ENCODE measurements around the gene MEI4. TPM values are rescaled to one million over a fixed set of nuclear protein-coding genes. Genes with fewer than 3 reads are reported as not detected.
"Not testable (repeated sequence)": the region's sequence is repeated elsewhere in the genome, so short reads cannot be mapped to it uniquely, and the experiment has no call there.

MEI4 gene
- total and polyA plus RNA-seq, 3 experiments from 2014 or later, result not detected

DNA sequence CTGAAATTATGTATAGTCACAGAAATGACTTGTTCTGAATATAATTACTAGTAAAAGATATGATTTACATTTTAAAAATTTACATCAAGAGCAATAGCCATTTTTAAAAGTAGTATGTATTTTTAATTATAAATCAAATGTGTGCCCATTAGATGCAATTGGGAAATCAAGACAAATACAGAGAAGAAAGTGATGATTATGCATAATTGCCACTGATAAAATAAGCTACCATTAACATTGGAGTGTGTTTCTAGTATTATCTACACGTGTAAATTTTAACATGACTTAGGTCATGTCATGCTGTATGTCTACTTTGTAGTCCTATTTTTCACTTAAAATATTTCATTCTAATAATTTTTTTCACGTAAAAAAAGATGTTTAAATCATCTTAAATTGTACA lies 22.8 kb upstream of the MEI4 start:
- no peaks in the 10 kb centered on the region for H3K4me1 Mint-ChIP-seq
- no peaks in the 10 kb centered on the region for H3K36me3 Mint-ChIP-seq
- Histone ChIP-seq H3K27me3 (ENCODE audit: insufficient read depth, low read length, poor library complexity, severe bottlenecking) (no peaks in the 10 kb centered on the region), H3K4me3 (ENCODE audit: low read length) (no peak overlapping the region), H3K9me3 (ENCODE audit: low read length) (no peaks in the 10 kb centered on the region), H3K36me3 (ENCODE audit: insufficient read depth, low read length) (no peaks in the 10 kb centered on the region), H3K4me1 (ENCODE audit: insufficient read depth, low read length) (no peaks in the 10 kb centered on the region), H3K27ac (ENCODE audit: low read depth, low read length) (no peak overlapping the region)
- CTCF ChIA-PET, result no interaction called here
- DNase-seq, result no peak
- no peak overlapping the region for H3K27ac Mint-ChIP-seq
- peaks cover under 1 to 12% (median 7%) of the 10 kb centered on the region in 5 donors for H3K9me3 Mint-ChIP-seq
- H3K4me3 Mint-ChIP-seq, result no peak overlapping the region
- POLR2A ChIA-PET, result no interaction called here
- H3K27me3 Mint-ChIP-seq, result peaks cover 0 to 3% of the 10 kb centered on the region in 2 donors

DNA sequence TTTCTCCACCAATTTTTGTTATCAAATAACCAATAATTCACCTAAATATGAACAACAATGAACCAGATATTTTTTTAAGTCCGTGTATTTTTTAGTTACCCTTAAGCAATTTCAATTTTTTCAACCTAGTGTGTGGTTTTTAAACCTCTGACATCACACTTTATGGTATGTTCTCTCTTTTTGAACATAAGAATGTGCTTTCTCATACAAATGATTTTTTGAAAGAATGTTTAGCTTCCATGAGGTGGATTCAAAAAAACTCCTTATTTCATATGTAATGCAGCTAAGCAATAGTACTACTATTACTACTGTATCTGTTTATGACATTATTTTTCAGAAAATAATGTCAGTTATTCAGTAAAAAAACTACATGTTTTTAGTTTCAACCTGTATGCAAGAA lies 19.4 kb upstream of the MEI4 start:
- DNase-seq, result no peak
- no peaks in the 10 kb centered on the region for H3K36me3 ChIP-seq (ENCODE audit: insufficient read depth, low read length)
- Mint-ChIP-seq H3K4me3 (no peak overlapping the region), H3K4me1 (no peaks in the 10 kb centered on the region), H3K36me3 (no peaks in the 10 kb centered on the region), H3K27ac (no peak overlapping the region), H3K9me3 (peaks cover 0 to 8% (median 4%) of the 10 kb centered on the region in 5 donors), H3K27me3 (peaks cover 0 to 3% of the 10 kb centered on the region in 2 donors)
- no peaks in the 10 kb centered on the region for H3K4me1 ChIP-seq (ENCODE audit: insufficient read depth, low read length)
- H3K27ac ChIP-seq (ENCODE audit: low read depth, low read length), result no peak overlapping the region
- H3K9me3 ChIP-seq (ENCODE audit: low read length), result no peaks in the 10 kb centered on the region
- CTCF ChIA-PET, result no interaction called here
- H3K4me3 ChIP-seq (ENCODE audit: low read length), result no peak overlapping the region
- POLR2A ChIA-PET, result no interaction called here
- H3K27me3 ChIP-seq (ENCODE audit: insufficient read depth, low read length, poor library complexity, severe bottlenecking), result no peaks in the 10 kb centered on the region

- POLR2A ChIA-PET, result no interaction called here
- Histone ChIP-seq H3K4me3 (ENCODE audit: low read length) (no peak overlapping the region), H3K36me3 (ENCODE audit: insufficient read depth, low read length) (no peaks in the 10 kb centered on the region), H3K27me3 (ENCODE audit: insufficient read depth, low read length, poor library complexity, severe bottlenecking) (no peaks in the 10 kb centered on the region), H3K9me3 (ENCODE audit: low read length) (no peaks in the 10 kb centered on the region), H3K4me1 (ENCODE audit: insufficient read depth, low read length) (no peaks in the 10 kb centered on the region), H3K27ac (ENCODE audit: low read depth, low read length) (no peak overlapping the region)
- CTCF ChIA-PET, result no interaction called here
- peaks cover 0 to 6% (median 3%) of the 10 kb centered on the region in 5 donors for H3K9me3 Mint-ChIP-seq
- H3K4me1 Mint-ChIP-seq, result no peaks in the 10 kb centered on the region
- no peak overlapping the region for H3K4me3 Mint-ChIP-seq
- H3K27ac Mint-ChIP-seq, result no peak overlapping the region
- DNase-seq, result no peak
- H3K36me3 Mint-ChIP-seq, result no peaks in the 10 kb centered on the region
- peaks cover 0 to 2% of the 10 kb centered on the region in 2 donors for H3K27me3 Mint-ChIP-seq
Measured at GRCh38 chr6:77633993-77634715, 18.7 kb upstream of the MEI4 start.

DNA sequence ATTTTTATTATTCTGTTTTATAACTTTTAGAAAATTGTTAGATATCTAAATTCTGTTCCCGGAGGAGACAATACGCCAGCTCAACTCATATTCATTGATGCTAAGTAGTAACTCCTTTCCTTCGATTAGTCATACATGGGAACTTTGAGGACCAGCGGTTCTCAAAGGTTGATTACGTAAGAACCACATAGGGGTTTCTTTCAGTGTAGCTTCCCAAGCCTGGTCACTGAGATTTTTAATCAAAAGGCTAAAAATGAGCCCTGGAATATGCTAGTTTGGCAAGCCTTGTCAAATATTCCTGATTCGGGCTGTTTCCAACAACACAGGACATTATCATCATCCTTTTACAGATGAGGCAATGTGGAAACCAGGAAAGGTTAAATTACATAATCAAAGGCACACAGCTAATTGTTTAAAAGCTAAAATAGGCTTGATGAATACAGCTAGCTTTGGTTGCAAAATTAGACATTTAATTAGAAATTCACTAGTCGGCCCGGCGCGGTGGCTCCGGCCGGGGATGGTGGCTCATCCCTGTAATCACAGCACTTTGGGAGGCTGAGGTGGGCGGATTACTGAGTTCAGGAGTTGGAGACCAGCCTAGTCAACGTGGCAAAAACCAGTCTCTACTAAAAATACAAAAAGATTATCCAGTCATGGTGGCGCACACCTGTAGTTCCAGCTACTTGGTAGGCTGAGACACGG lies 14.6 kb upstream of the MEI4 start:
- H3K27me3 ChIP-seq (ENCODE audit: insufficient read depth, low read length, poor library complexity, severe bottlenecking), result no peaks in the 10 kb centered on the region
- peaks cover 0 to 3% (median 0%) of the 10 kb centered on the region in 3 donors for H3K36me3 Mint-ChIP-seq
- H3K27ac Mint-ChIP-seq, result no peak overlapping the region
- no peaks in the 10 kb centered on the region for H3K4me1 Mint-ChIP-seq
- H3K36me3 ChIP-seq (ENCODE audit: insufficient read depth, low read length), result no peaks in the 10 kb centered on the region
- H3K4me3 ChIP-seq (ENCODE audit: low read length), result no peak overlapping the region
- H3K9me3 ChIP-seq (ENCODE audit: low read length), result no peaks in the 10 kb centered on the region
- H3K4me3 Mint-ChIP-seq, result no peak overlapping the region
- no peak overlapping the region for H3K27ac ChIP-seq (ENCODE audit: low read depth, low read length)
- POLR2A ChIA-PET, result no interaction called here
- DNase-seq, result no peak
- peaks cover 0 to 13% (median 7%) of the 10 kb centered on the region in 5 donors for H3K9me3 Mint-ChIP-seq
- CTCF ChIA-PET, result no interaction called here
- no peaks in the 10 kb centered on the region for H3K4me1 ChIP-seq (ENCODE audit: insufficient read depth, low read length)
- H3K27me3 Mint-ChIP-seq, result no peaks in the 10 kb centered on the region

GRCh38 chr6:77644102-77644705 lies 8.6 kb upstream of the MEI4 start:
- H3K27ac Mint-ChIP-seq, result no peak overlapping the region
- no peak overlapping the region for H3K27ac ChIP-seq (ENCODE audit: low read depth, low read length)
- no peaks in the 10 kb centered on the region for H3K4me1 Mint-ChIP-seq
- peaks cover 5 to 6% of the 10 kb centered on the region in 2 donors for H3K27me3 Mint-ChIP-seq
- ChIA-PET CTCF (no interaction called here), POLR2A (no interaction called here)
- peaks cover 5 to 16% (median 11%) of the 10 kb centered on the region in 5 donors for H3K9me3 Mint-ChIP-seq
- no peak for DNase-seq
- no peaks in the 10 kb centered on the region for H3K27me3 ChIP-seq (ENCODE audit: insufficient read depth, low read length, poor library complexity, severe bottlenecking)
- no peak overlapping the region for H3K4me3 ChIP-seq (ENCODE audit: low read length)
- no peak overlapping the region for H3K4me3 Mint-ChIP-seq
- H3K4me1 ChIP-seq (ENCODE audit: insufficient read depth, low read length), result no peaks in the 10 kb centered on the region
- H3K36me3 Mint-ChIP-seq, result peaks cover 0 to 3% (median 0%) of the 10 kb centered on the region in 3 donors
- no peaks in the 10 kb centered on the region for H3K36me3 ChIP-seq (ENCODE audit: insufficient read depth, low read length)
- H3K9me3 ChIP-seq (ENCODE audit: low read length), result no peaks in the 10 kb centered on the region

DNA sequence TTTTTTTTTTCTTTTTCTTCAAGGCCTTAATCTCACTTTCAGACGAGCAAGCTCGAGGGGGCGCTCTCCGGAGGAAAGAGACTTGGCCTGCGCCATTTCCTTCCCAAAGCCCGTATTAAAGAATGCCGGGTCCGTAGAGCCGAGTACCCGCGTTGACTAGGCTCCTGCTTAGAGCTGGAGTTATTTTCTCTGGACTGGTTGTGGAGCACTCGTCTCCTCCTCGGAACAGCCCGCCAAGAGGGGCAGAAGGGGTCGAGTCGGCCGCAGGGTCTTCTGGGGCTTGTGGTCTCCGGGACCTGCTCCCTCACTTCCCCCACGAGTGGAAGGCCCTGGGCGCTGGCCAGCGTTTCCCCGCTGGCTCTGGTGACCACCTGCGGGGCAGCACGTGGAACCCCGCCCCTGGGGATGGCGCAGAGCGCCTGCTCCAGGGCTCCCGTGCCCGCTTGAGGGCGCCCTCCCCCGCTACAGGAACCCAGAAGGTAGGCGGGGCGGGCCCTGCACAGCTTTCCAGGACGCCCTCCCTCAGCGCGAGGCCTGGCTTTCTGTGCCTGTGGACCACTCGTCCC lies 2.7 kb upstream of the MEI4 start:
- H3K9me3 Mint-ChIP-seq, result peaks cover 5 to 14% (median 7%) of the 10 kb centered on the region in 5 donors
- Histone ChIP-seq H3K4me1 (ENCODE audit: insufficient read depth, low read length) (no peaks in the 10 kb centered on the region), H3K9me3 (ENCODE audit: low read length) (no peaks in the 10 kb centered on the region), H3K36me3 (ENCODE audit: insufficient read depth, low read length) (no peaks in the 10 kb centered on the region), H3K27ac (ENCODE audit: low read depth, low read length) (no peak overlapping the region), H3K27me3 (ENCODE audit: insufficient read depth, low read length, poor library complexity, severe bottlenecking) (no peaks in the 10 kb centered on the region), H3K4me3 (ENCODE audit: low read length) (no peak overlapping the region)
- peaks cover 5 to 14% of the 10 kb centered on the region in 2 donors for H3K27me3 Mint-ChIP-seq
- peak overlapping the region in 1 of 7 donors; percentile 43 for H3K4me3 Mint-ChIP-seq
- no peak for DNase-seq
- CTCF ChIA-PET, result no interaction called here
- no peaks in the 10 kb centered on the region for H3K36me3 Mint-ChIP-seq
- H3K27ac Mint-ChIP-seq, result no peak overlapping the region
- POLR2A ChIA-PET, result no interaction called here
- no peaks in the 10 kb centered on the region for H3K4me1 Mint-ChIP-seq

DNA sequence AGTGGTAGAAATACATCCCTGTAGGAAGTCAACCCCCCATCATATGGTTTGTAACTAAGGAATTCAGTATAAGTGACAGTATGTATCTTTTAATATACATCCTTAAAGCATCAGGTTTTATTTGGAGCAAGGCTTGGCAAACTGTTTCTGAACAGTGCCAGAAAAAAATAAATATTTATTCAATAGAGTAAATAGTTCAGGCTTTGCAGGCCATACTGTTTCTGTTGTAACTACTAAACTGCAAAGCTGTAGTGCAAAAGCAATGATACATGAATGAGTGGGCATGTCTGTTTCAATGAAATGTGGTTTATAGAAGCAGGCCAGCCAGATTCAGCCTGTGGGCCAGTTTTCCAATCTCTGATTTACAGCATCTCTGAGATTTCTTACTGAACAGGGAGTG lies 977 bp downstream of the MEI4 start:
- Mint-ChIP-seq H3K9me3 (peaks cover 3 to 13% (median 6%) of the 10 kb centered on the region in 5 donors), H3K36me3 (no peaks in the 10 kb centered on the region), H3K4me1 (no peaks in the 10 kb centered on the region), H3K27ac (no peak overlapping the region), H3K27me3 (peaks cover 4 to 13% of the 10 kb centered on the region in 2 donors), H3K4me3 (no peak overlapping the region)
- H3K4me3 ChIP-seq (ENCODE audit: low read length), result no peak overlapping the region
- ChIA-PET CTCF (no interaction called here), POLR2A (no interaction called here)
- H3K27me3 ChIP-seq (ENCODE audit: insufficient read depth, low read length, poor library complexity, severe bottlenecking), result no peaks in the 10 kb centered on the region
- H3K27ac ChIP-seq (ENCODE audit: low read depth, low read length), result no peak overlapping the region
- no peaks in the 10 kb centered on the region for H3K9me3 ChIP-seq (ENCODE audit: low read length)
- DNase-seq, result no peak
- no peaks in the 10 kb centered on the region for H3K4me1 ChIP-seq (ENCODE audit: insufficient read depth, low read length)
- H3K36me3 ChIP-seq (ENCODE audit: insufficient read depth, low read length), result no peaks in the 10 kb centered on the region

- H3K27me3 ChIP-seq (ENCODE audit: insufficient read depth, low read length, poor library complexity, severe bottlenecking); H3K36me3 ChIP-seq (ENCODE audit: insufficient read depth, low read length); H3K27ac ChIP-seq (ENCODE audit: low read depth, low read length); H3K9me3 ChIP-seq (ENCODE audit: low read length); H3K4me1 Mint-ChIP-seq; H3K4me3 Mint-ChIP-seq; POLR2A ChIA-PET; H3K27ac Mint-ChIP-seq; H3K4me3 ChIP-seq (ENCODE audit: low read length); CTCF ChIA-PET; DNase-seq; H3K4me1 ChIP-seq (ENCODE audit: insufficient read depth, low read length); H3K36me3 Mint-ChIP-seq; H3K27me3 Mint-ChIP-seq: not testable (repeated sequence)
- peaks cover 3 to 13% (median 5%) of the 10 kb centered on the region in 5 donors for H3K9me3 Mint-ChIP-seq
Measured at GRCh38 chr6:77655035-77655434, 2.2 kb downstream of the MEI4 start.

All from CD8-positive, alpha-beta memory T cell (primary cell).